ENCODE measurements around the gene DUSP9.
"Not testable (repeated sequence)": the region's sequence is repeated elsewhere in the genome, so short reads cannot be mapped to it uniquely, and the experiment has no call there.

- TF ChIP-seq TAF1 (IDR thresholded peaks at IDR 0.05; ENCODE audit: borderline replicate concordance, low read depth, low read length); POLR2A (IDR thresholded peaks at IDR 0.05; ENCODE audit: low read depth, low read length): not testable (repeated sequence)
These were observed 36.5 kb downstream of the DUSP9 start for GRCh38 chrX:153683486-153683885.

All from GM12892 (cell line).